Hepatic stellate cell (primary cell): ENCODE data around the gene LSM7.
"Not testable (repeated sequence)": the region's sequence is repeated elsewhere in the genome, so short reads cannot be mapped to it uniquely, and the experiment has no call there.

ENCODE experiments used
- DNase-seq: peaks from one replicate; pipeline ENCODE4 v3.0.0; 2011; ENCODE audit warnings: low spot score

The LSM7 gene

GRCh38 chr19:2355168-2356035 is 27.0 kb upstream of the LSM7 start:
- DNase-seq: no peak

DNA sequence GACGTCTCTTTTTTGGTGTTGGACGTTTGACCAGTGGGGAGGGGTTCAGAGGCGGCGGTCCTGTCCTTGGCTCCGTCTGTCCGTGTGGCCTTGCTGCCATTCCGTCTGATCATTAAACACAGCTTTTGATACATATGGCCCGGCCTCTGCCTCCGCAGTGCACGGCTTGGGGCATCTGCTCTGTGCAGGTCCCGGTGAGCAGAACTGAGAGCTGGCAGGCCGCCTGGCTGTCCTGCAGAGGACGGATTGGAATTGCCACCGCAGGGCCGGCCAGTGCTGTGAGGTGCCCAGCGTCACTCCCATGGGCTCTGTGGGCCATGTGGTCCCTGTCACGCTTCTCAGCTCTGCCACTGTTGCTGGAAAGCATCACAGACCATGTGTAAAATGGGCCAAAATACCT is 26.3 kb upstream of the LSM7 start:
- DNase-seq: no peak

- DNase-seq: no peak
These were observed 25.7 kb upstream of the LSM7 start for GRCh38 chr19:2353887-2354592.

DNA sequence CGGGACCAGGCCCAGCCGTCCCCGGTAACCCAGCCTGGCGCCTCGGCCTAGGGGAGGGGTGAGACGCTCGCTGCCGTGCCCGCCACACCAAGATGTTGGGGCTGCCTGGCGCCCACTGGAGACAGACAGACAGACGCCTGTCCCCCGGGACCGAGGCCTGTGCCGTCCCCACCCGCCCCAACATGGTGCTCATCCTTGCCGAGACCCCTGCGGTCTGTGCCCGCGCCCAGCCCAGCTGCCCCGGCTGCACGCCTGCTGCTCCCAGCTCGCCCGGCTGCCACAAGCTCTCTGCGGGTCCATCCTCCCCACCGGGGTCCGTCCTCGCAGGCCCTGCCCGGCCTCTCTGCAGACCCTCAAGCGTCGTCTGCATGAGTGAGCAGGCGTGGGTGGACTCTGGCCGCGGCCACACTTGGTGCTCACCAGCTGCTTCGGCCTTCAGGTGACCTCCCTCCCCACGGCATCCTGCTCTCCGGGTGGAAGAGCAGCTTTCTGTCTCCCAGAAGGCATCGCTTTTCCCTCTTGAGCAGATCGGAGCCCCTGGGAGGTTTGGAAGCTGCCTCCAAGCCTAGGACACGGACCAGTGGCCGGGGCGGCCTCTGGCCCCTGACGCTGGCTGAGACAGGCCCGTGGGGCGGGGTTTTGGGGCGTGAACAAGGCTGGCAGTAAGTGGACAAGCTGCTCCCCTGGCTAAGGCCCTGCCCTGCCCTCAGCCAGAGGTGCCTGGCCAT is 24.9 kb upstream of the LSM7 start:
- DNase-seq: no peak

GRCh38 chr19:2352121-2352520 is 23.7 kb upstream of the LSM7 start:
- DNase-seq: no peak

GRCh38 chr19:2351591-2351990 is 23.2 kb upstream of the LSM7 start:
- DNase-seq: no peak

GRCh38 chr19:2350656-2351055 is 22.3 kb upstream of the LSM7 start:
- no peak for DNase-seq

DNA sequence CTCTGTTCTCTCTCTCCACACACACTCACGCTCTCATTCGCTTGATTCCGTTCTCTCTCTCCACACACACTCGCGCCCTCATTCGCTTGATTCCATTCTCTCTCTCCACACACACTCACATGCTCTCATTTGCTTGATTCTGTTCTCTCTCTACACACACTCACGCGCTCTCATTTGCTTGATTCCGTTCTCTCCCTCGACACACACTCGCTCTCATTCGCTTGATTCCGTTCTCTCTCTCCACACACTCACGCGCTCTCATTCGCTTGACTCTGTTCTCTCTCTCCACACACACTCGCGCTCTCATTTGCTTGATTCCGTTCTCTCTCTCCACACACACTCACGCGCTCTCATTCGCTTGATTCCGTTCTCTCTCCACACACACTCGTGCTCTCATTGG is 21.4 kb upstream of the LSM7 start:
- not testable (repeated sequence) for DNase-seq

DNA sequence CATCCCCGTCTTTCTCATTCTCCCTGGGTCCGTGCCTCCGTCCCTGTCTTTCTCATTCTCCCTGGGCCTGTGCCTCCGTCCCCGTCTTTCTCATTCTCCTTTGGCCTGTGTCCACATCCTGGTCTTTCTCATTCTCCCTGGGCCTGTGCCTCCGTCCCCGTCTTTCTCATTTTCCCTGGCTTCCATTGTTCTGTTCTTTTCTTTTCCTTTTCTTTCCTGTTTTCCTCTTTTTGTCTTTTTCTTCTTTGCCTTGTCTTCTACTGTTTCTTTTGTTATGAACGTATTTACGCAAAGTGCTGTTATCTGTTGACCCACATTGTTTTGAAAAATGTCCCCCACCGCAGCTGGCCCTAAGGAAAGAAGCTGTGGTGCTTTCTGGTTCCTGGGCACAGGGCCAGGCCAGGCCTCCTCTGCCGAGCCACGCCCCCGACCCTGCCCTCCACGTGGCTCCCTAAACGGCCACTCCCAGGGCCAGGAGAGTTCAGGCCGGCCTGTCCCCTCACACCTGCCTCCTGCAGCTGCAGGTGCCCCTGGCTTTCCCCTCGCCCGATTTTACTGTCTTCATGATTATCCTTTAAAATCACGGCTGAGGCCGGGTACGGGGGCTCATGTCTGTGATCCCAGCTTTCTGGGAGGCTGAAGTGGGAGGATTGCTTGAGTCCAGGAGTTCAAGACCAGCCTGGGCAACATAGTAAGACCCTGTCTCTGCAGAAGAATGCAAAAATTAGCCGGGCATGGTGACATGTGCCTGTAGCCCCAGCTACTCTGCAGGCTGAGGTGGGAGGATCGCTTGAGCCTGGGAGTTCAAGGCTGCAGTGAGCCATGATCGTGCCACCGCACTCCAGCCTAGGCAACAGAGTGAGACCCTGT is 17.6 kb upstream of the LSM7 start:
- no peak for DNase-seq

DNA sequence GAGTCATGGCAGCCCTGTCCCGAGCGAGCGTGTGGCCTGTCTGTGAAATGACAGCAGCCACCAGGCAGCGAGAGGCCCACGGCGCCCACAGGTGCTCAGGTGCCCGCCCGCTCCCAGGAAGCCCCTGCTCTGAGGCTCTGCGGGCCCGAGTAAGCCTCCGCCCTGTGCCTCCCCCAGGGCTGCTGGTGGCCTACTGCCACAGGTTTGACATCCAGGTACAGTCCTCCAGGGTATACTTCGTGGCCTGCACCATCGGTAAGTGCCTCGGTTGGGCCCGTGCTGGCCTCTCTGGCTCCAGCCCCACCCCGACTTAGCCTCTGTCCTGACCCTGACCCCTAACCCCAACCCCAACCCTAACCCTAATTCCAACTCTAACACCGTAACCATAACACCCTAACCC is 16.7 kb upstream of the LSM7 start:
- DNase-seq: no peak

GRCh38 chr19:2344381-2344870 is 16.0 kb upstream of the LSM7 start:
- no peak for DNase-seq

DNA sequence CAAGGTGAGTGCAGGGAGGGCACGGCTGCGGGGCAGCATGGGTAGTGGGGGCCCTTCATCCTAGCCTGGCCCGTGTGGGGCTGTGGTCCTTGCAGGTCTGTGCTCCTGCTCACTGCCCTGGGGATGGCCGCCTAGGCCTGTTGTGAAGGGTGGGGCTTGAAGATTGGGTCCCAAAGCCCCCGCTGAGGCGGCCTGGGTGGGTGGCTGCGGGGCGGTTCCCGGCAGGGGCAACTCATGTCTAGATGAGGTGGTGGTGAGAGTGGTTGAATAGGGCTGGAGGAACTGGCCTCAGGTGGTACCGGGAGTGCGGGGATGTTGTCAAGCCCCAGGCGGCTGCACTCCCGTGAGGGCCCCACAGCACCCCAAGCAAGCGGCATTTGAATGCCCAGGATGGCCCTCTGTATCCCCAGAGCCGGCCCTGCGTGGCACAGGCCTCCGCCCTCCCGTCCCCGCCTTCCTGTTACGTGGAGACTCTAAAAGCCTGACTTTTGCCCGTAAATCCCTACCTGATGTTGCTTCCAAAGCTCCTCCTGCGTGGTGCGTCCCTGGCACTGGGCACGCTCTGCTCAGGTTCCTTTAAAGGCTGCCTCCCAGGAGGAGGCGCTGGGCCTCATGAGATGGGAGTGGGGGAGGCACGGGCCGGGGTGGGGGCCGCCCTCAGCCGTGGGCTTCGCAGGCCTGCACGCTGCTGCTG is 15.1 kb upstream of the LSM7 start:
- no peak for DNase-seq

DNA sequence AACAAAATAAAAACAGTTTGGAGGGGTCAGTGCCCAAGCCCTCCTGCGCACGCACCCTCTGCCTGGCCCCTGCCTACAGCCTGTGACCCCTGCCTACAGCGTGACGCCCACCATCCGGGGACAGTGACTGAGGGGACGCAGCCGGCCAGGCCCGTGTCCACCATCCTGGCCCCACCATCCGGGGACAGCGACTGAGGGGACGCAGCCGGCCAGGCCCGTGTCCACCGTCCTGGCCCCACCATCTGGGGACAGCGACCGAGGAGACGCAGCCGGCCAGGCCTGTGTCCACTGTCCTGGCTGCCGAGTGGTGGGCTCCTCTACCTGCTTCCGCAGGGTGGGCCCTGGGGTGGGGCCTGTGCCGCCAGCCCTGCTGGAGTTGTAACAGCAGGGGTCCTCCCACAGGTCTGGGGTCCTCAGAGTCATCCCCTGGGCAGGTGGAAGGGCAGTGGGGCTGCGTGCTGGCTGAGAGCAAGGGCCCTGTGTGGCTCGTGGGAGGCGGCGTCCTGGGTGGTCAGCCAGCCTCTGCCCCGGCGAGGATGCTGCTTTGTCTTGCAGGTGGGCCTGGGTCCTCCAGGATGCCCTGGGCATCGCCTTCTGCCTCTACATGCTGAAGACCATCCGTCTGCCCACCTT is 14.4 kb upstream of the LSM7 start:
- DNase-seq: no peak

GRCh38 chr19:2341982-2342381 is 13.6 kb upstream of the LSM7 start:
- DNase-seq: no peak

DNA sequence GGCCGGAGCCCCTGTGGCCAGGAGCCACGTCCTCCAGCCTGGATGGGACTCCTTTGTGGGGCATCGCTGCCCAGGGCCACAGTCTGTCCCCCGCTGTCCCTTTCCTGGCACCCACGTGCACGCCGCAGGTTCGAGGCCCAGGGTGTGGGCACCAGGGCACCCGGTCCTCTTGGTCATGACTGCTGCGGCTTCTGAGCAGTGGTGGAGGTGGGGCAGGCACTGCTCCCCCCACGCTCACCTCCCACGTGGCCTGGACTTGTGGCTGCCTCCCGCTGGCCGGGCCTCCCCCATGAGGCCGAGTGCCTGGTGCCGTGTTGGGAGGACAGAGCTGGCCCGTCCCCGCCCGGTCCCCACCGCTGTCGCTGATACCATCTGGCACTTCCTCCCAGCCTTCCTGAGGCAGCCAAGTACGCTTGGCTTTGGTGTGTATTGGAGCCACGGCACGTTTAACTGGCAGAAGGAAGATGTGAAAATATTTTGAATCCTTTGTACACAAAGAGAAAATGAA is 12.9 kb upstream of the LSM7 start:
- DNase-seq: no peak

GRCh38 chr19:2340496-2341243 is 12.3 kb upstream of the LSM7 start:
- DNase-seq: no peak

- DNase-seq: no peak
These were observed 11.4 kb upstream of the LSM7 start for GRCh38 chr19:2339644-2340310.

GRCh38 chr19:2338751-2339643 is 10.6 kb upstream of the LSM7 start:
- DNase-seq: no peak
